ENCODE results near the gene VTI1B.

GRCh38 chr14:67645414-67645813 is 29.0 kb downstream of the VTI1B start:
- TF ChIP-seq CTCF (IDR thresholded peaks at IDR 0.05), result no peak
- TF ChIP-seq EP300 (IDR thresholded peaks at IDR 0.05), result no peak
- TF ChIP-seq POLR2A (IDR thresholded peaks at IDR 0.05), result no peak
- TF ChIP-seq POLR2AphosphoS5 (IDR thresholded peaks at IDR 0.05), result no peak
